H1 (cell line): ENCODE measurements around the gene FOXA3. TPM values are rescaled to one million over a fixed set of nuclear protein-coding genes. Genes with fewer than 3 reads are reported as not detected.

Experiments
- CTCF ChIA-PET: fragments of 300-600 bp; sonication (Branson Sonifier 250); formaldehyde crosslinking; loops from one replicate; lab custom pipeline; 2021; ENCODE audit not compliant: partially characterized antibody; lab: Charles Lee
- POLR2A ChIA-PET: fragments of 300-600 bp; sonication (Branson Sonifier 250); formaldehyde crosslinking; loops from one replicate; lab custom pipeline; 2021; ENCODE audit warnings: inconsistent platforms; ENCODE audit not compliant: partially characterized antibody; lab: Charles Lee
- DNase-seq, 2 experiments: peaks; one replicate each; pipeline versions ENCODE4 v3.0.0 to v3.0.0-alpha.2; 2010 to 2022; ENCODE audit warnings: low spot score in 2 of 2, low read depth in 1 of 2, mixed read lengths in 1 of 2
- FAIRE-seq: peaks from 2 replicates; lab custom pipeline; 2011; peaks lifted over from hg19 to GRCh38; lab: Jason Lieb, UNC
- H2AFZ ChIP-seq: 2 replicates; pipeline ENCODE4 v1.8.1; 2012; ENCODE audit warnings: low read length, inconsistent platforms
- H2AK5ac ChIP-seq: 2 replicates; pipeline ENCODE4 v1.6.1; 2013; ENCODE audit warnings: low read depth, low read length
- H2BK120ac ChIP-seq: replicated peaks from 2 replicates; pipeline ENCODE3; 2013; ENCODE audit warnings: low read depth, low read length, inconsistent platforms
- H2BK12ac ChIP-seq: 2 replicates; pipeline ENCODE4 v1.6.1; 2013; ENCODE audit warnings: low read depth, low read length
- H2BK15ac ChIP-seq: 2 replicates; pipeline ENCODE4 v1.6.1; 2013; ENCODE audit warnings: low read length
- H2BK20ac ChIP-seq: 2 replicates; pipeline ENCODE4 v1.6.1; 2013; ENCODE audit warnings: low read length
- H2BK5ac ChIP-seq: 2 replicates; pipeline ENCODE4 v1.6.1; 2013; ENCODE audit warnings: low read depth, low read length
- H3K14ac ChIP-seq: 2 replicates; pipeline ENCODE4 v1.6.1; 2013; ENCODE audit warnings: inconsistent platforms; ENCODE audit not compliant: insufficient read length
- H3K18ac ChIP-seq: 2 replicates; pipeline ENCODE4 v1.6.1; 2013; ENCODE audit warnings: low read length; ENCODE audit errors: extremely low read depth
- H3K23ac ChIP-seq: 2 replicates; pipeline ENCODE4 v1.6.1; 2013; ENCODE audit warnings: inconsistent platforms; ENCODE audit not compliant: insufficient read length
- H3K23me2 ChIP-seq: 2 replicates; pipeline ENCODE4 v1.6.1; 2013; ENCODE audit warnings: low read depth, low read length
- H3K27ac ChIP-seq: 2 replicates; pipeline ENCODE4 v1.6.1; 2011; ENCODE audit warnings: low read depth, low read length, inconsistent platforms
- H3K27me3 ChIP-seq, 4 experiments: replicated peaks in 1 of 4; 1 replicate in 1 of 4; 2 replicates in 3 of 4; pipeline versions ENCODE4 v1.6.1 to v1.8.1; 2011 to 2013; ENCODE audit warnings: low read length in 3 of 4, mild to moderate bottlenecking in 3 of 4, inconsistent platforms in 2 of 4, mixed read lengths in 2 of 4, moderate library complexity in 1 of 4; ENCODE audit not compliant: control insufficient read depth in 3 of 4, insufficient read depth in 3 of 4; ENCODE audit errors: extremely low read depth in 1 of 4
- H3K36me3 ChIP-seq, 4 experiments: 2 replicates each; pipeline versions ENCODE4 v1.6.1 to v1.8.1; 2011 to 2013; ENCODE audit warnings: mild to moderate bottlenecking in 4 of 4, low read length in 3 of 4, moderate library complexity in 2 of 4, control low read depth in 1 of 4, inconsistent platforms in 1 of 4; ENCODE audit not compliant: insufficient read depth in 4 of 4, control insufficient read depth in 2 of 4
- H3K4ac ChIP-seq: replicated peaks from 2 replicates; pipeline ENCODE3; 2013; ENCODE audit warnings: low read length, low read depth, mixed read lengths, inconsistent platforms; ENCODE audit not compliant: insufficient read length
- H3K4me1 ChIP-seq, 4 experiments: replicated peaks in 1 of 4; 1 replicate in 1 of 4; 2 replicates in 3 of 4; pipeline versions ENCODE4 v1.6.1 to v1.8.1; 2011 to 2013; ENCODE audit warnings: low read length in 3 of 4, inconsistent platforms in 2 of 4, mixed read lengths in 1 of 4; ENCODE audit not compliant: insufficient read depth in 4 of 4, control insufficient read depth in 3 of 4
- H3K4me2 ChIP-seq, 2 experiments: 2 replicates each; pipeline versions ENCODE4 v1.6.1 to v1.8.1; 2011 to 2013; ENCODE audit warnings: low read depth in 2 of 2, low read length in 2 of 2, control low read depth in 1 of 2, inconsistent platforms in 1 of 2, mild to moderate bottlenecking in 1 of 2; ENCODE audit not compliant: insufficient read depth in 1 of 2
- H3K4me3 ChIP-seq, 4 experiments: fragments of 200-600, 300-600 bp in 1 of 4; sonication (generic), shearing (Covaris generic), sonication (Bioruptor Twin) in 1 of 4; 2 replicates each; pipeline versions ENCODE4 v1.5.1 to v1.8.1; 2011 to 2016; ENCODE audit warnings: low read length in 4 of 4, low read depth in 3 of 4, control low read depth in 2 of 4, inconsistent platforms in 2 of 4, mild to moderate bottlenecking in 2 of 4, mixed read lengths in 1 of 4, moderate library complexity in 1 of 4; ENCODE audit not compliant: insufficient read depth in 2 of 4; ENCODE audit errors: extremely low read depth in 1 of 4
- H3K56ac ChIP-seq: replicated peaks from 2 replicates; pipeline ENCODE3; 2013; ENCODE audit warnings: low read depth, mild to moderate bottlenecking, mixed read lengths, low read length, inconsistent platforms; ENCODE audit not compliant: insufficient read length
- H3K79me1 ChIP-seq: 2 replicates; pipeline ENCODE4 v1.6.1; 2013; ENCODE audit warnings: low read depth, low read length, control low read depth
- H3K79me2 ChIP-seq, 2 experiments: 2 replicates each; pipeline versions ENCODE4 v1.6.1 to v1.8.1; 2012 to 2013; ENCODE audit warnings: low read length in 2 of 2, mild to moderate bottlenecking in 2 of 2, inconsistent platforms in 1 of 2; ENCODE audit not compliant: insufficient read depth in 2 of 2, control insufficient read depth in 1 of 2
- H3K9ac ChIP-seq, 4 experiments: replicated peaks in 1 of 4; 1 replicate in 1 of 4; 2 replicates in 3 of 4; pipeline versions ENCODE4 v1.6.1 to v1.8.1; 2011 to 2013; ENCODE audit warnings: low read depth in 3 of 4, low read length in 3 of 4, control low read depth in 2 of 4, mild to moderate bottlenecking in 2 of 4, moderate library complexity in 2 of 4, inconsistent platforms in 1 of 4; ENCODE audit errors: extremely low read depth in 1 of 4
- H3K9me3 ChIP-seq, 2 experiments: 2 replicates each; pipeline versions ENCODE4 v1.6.1 to v1.8.1; 2012 to 2013; ENCODE audit warnings: mild to moderate bottlenecking in 2 of 2, moderate library complexity in 2 of 2, control low read depth in 1 of 2, inconsistent platforms in 1 of 2, low read depth in 1 of 2, low read length in 1 of 2, mixed read lengths in 1 of 2; ENCODE audit not compliant: insufficient read depth in 2 of 2
- H4K20me1 ChIP-seq, 2 experiments: replicated peaks in 1 of 2; 2 replicates each; pipeline versions ENCODE3 to v1.8.1; 2011 to 2013; ENCODE audit warnings: inconsistent platforms in 2 of 2, low read length in 2 of 2, mild to moderate bottlenecking in 1 of 2; ENCODE audit not compliant: insufficient read depth in 2 of 2, control insufficient read depth in 1 of 2
- H4K5ac ChIP-seq: 2 replicates; pipeline ENCODE4 v1.6.1; 2013; ENCODE audit warnings: low read length, low read depth, mixed read lengths, inconsistent platforms; ENCODE audit not compliant: insufficient read length
- H4K8ac ChIP-seq: 2 replicates; pipeline ENCODE4 v1.8.0; 2013; ENCODE audit warnings: mild to moderate bottlenecking, moderate library complexity, low read length, inconsistent platforms; ENCODE audit not compliant: insufficient read depth; ENCODE audit errors: extremely low read depth
- H4K91ac ChIP-seq: replicated peaks from 2 replicates; pipeline ENCODE3; 2013; ENCODE audit warnings: low read length, mixed read lengths, inconsistent platforms; ENCODE audit not compliant: insufficient read length
- CHD1 ChIP-seq: IDR thresholded peaks from 2 replicates; pipeline ENCODE4 v1.6.1; 2012; ENCODE audit warnings: low read depth, low read length, improper control_type of control experiment
- CHD2 ChIP-seq: IDR thresholded peaks from 2 replicates; pipeline ENCODE4 v1.6.1; 2012; ENCODE audit warnings: low read length, improper control_type of control experiment
- E2F6 ChIP-seq: IDR thresholded peaks from 2 replicates; pipeline ENCODE4 v1.6.1; 2012; ENCODE audit warnings: inconsistent platforms
- GABPA ChIP-seq: IDR thresholded peaks from 2 replicates; pipeline ENCODE4 v1.6.1; 2011; ENCODE audit warnings: mild to moderate bottlenecking, low read length, moderate library complexity, borderline replicate concordance; ENCODE audit not compliant: insufficient read depth
- POLR2AphosphoS5 ChIP-seq: IDR thresholded peaks from 2 replicates; pipeline ENCODE4 v1.6.1; 2011; ENCODE audit warnings: low read depth, low read length
- RXRA ChIP-seq: IDR thresholded peaks from 2 replicates; pipeline ENCODE4 v1.6.1; 2011; ENCODE audit warnings: low read depth, mild to moderate bottlenecking, low read length, moderate library complexity; ENCODE audit not compliant: insufficient read depth
- SIN3A ChIP-seq, 2 experiments: IDR thresholded peaks in 1 of 2; conservative IDR thresholded peaks in 1 of 2; 2 replicates each; pipeline ENCODE4 v1.6.1; 2011 to 2012; ENCODE audit warnings: low read length in 2 of 2, improper control_type of control experiment in 1 of 2, low read depth in 1 of 2, mild to moderate bottlenecking in 1 of 2
- SRF ChIP-seq: IDR thresholded peaks from 2 replicates; pipeline ENCODE4 v1.6.1; 2011; ENCODE audit warnings: mild to moderate bottlenecking, low read depth, low read length, moderate library complexity
- TBP ChIP-seq: IDR thresholded peaks from 2 replicates; pipeline ENCODE4 v1.6.1; 2011; ENCODE audit warnings: low read depth, low read length, improper control_type of control experiment
- WGBS, 2 experiments: shearing (Covaris generic) in 1 of 2; methylation state at CpG; one replicate each; pipeline versions ENCODE4 v1.1.6 to v1.1.7; 2013 to 2015; ENCODE audit warnings: low lambda C conversion rate in 2 of 2, mixed read lengths in 2 of 2, inconsistent platforms in 1 of 2, low coverage in 1 of 2, missing lambda C conversion rate in 1 of 2; ENCODE audit not compliant: insufficient replicate concordance in 2 of 2, insufficient coverage in 1 of 2, insufficient read length in 1 of 2; ENCODE audit errors: extremely low coverage in 1 of 2, missing lambda C conversion rate in 1 of 2; 5-methylcytosine and 5-hydroxymethylcytosine counted together
- polyA plus RNA-seq, 7 experiments: library from polyadenylated mRNA; depleted of rRNA in 3 of 7; stranded (reverse) in 5 of 7; unstranded in 2 of 7; fragments of >200 nt in 5 of 7; fragments of 200-250 nt in 2 of 7; gene quantifications; 1 replicate in 5 of 7; 2 replicates in 1 of 7; 4 replicates in 1 of 7; pipeline versions ENCODE4 v1.2.1 to v1.2.3, GENCODE V29; 2011 to 2013; ENCODE audit warnings: missing spikeins in 2 of 7, mixed read lengths in 2 of 7
- total RNA-seq: library from RNA; stranded (reverse); fragmentation: NEBNext Ultra II Directional; extraction: Animal tissue kit (Norgen Biotek cat#: 25700); gene quantifications from 2 replicates; pipeline ENCODE4 v1.2.1, GENCODE V29; 2021
- TF ChIP-seq, protein P1 (sequence below): IDR thresholded peaks from 2 replicates; pipeline ENCODE4 v1.6.1; 2011; ENCODE audit warnings: low read depth, mild to moderate bottlenecking, low read length; ENCODE audit not compliant: insufficient read depth

The FOXA3 gene
- total and polyA plus RNA-seq, 2 of the 8 experiments (the other 6 are each of a cell fraction or from before 2014, with no cell fraction given): 20.2 to 49.1 TPM

- Histone ChIP-seq H3K27ac (no peak overlapping the region), H3K36me3 (peaks cover 0 to 7% (median 0%) of the 10 kb centered on the region in 4 experiments; a peak in 1 of 8 replicates), H3K79me1 (0 out of 2 replicates have a peak, but pooled peaks cover 2% of the 10 kb centered on the region), H3K9me3 (no peaks in the 10 kb centered on the region), H2BK5ac (no peak overlapping the region), H2AFZ (no peak overlapping the region), H3K14ac (no peak overlapping the region), H2AK5ac (no peak overlapping the region), H3K4me2 (peak overlapping the region; percentile 49 to 76; a peak in 2 of 4 replicates), H3K23me2 (peaks cover 11% of the 10 kb centered on the region; the same call in 1 of the 2 replicates), H3K27me3 (no peaks in the 10 kb centered on the region), H4K8ac (peak overlapping the region; percentile 28; the same call in 1 of the 2 replicates), H3K79me2 (no peaks in the 10 kb centered on the region; a peak in 1 of 4 replicates), H3K56ac (no peak overlapping the region), H3K4me1 (peaks cover 6 to 28% (median 18%) of the 10 kb centered on the region in 4 experiments), H3K23ac (no peak overlapping the region), H3K18ac (no peak overlapping the region), H4K91ac (no peak overlapping the region), H2BK120ac (no peak overlapping the region), H4K5ac (no peak overlapping the region), H2BK12ac (no peak overlapping the region), H3K4ac (no peak overlapping the region), H3K9ac (no peak overlapping the region), H2BK15ac (no peak overlapping the region), H2BK20ac (no peak overlapping the region), H4K20me1 (peaks cover 3 to 12% of the 10 kb centered on the region in 2 experiments), H3K4me3 (0 out of 8 replicates have a peak overlapping the region, but pooled peaks of 1 of the 4 experiments have one; percentile 80)
- ChIA-PET POLR2A (interaction anchor here (1.0 to 9.8 kb wide), 3 partner anchors 16 to 91 kb away, joined by 4 to 277 read pairs (median 9); partner anchors contain the start of genes DMWD, FOXA3 and SYMPK), CTCF (interaction anchor here (0.6 to 10.7 kb wide), 10 partner anchors 9 to 194 kb away, joined by 3 to 208 read pairs (median 4); partner anchors contain the start of genes FOXA3, MYPOP and SYMPK)
- DNase-seq: no peak
- 92% methylated on average over 49 of the region's 57 CpGs; no CpG with 5 or more reads in 1 of the 2 experiments for WGBS, 2 experiments
- FAIRE-seq: no peak
- no peak for TF ChIP-seq GABPA
- no peak for TF ChIP-seq SIN3A (conservative IDR thresholded peaks at IDR 0.05 in 1 of 2, IDR thresholded peaks at IDR 0.05 in 1 of 2; ENCODE audit: low read depth in 1 of 2, low read length in 2 of 2)
- TF ChIP-seq TBP: no peak
- no peak for TF ChIP-seq E2F6
- TF ChIP-seq CHD2: no peak
- TF ChIP-seq, protein P1, sequence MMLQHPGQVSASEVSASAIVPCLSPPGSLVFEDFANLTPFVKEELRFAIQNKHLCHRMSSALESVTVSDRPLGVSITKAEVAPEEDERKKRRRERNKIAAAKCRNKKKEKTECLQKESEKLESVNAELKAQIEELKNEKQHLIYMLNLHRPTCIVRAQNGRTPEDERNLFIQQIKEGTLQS: no peak
- TF ChIP-seq CHD1: no peak
- no peak for TF ChIP-seq SRF
- no peak for TF ChIP-seq RXRA
- no peak for TF ChIP-seq POLR2AphosphoS5
These were observed 20.0 kb downstream of the FOXA3 start for GRCh38 chr19:45883881-45884681.
